IMR-90 (cell line): Measurements from ENCODE around the gene PXT1. TPM values are rescaled to one million over a fixed set of nuclear protein-coding genes. Genes with fewer than 3 reads are reported as not detected.

ENCODE experiments used
- ATAC-seq: fragments of 200-7000 bp; cut with Tn5 transposase; 2 replicates; pipeline ENCODE4 v1.9.1; 2020; ENCODE audit warnings: low read depth, mild to moderate bottlenecking, moderate library complexity
- BruUV-seq: library from RNA; stranded (reverse); fragments of 400-500 nt; replicated peaks from 2 replicates; lab custom pipeline; 2021; lab: Mats Ljungman, UMichigan
- CTCF ChIA-PET: fragments of 300-600 bp; formaldehyde crosslinking; extraction: SDS; loops from one replicate; lab custom pipeline; 2021; ENCODE audit warnings: antibody characterized with exemption; lab: Yijun Ruan, JAX
- POLR2A ChIA-PET: fragments of 300-600 bp; sonication (Branson Sonifier 250); formaldehyde crosslinking; loops from one replicate; lab custom pipeline; 2022; ENCODE audit warnings: antibody characterized with exemption; ENCODE audit not compliant: unreplicated experiment; lab: Charles Lee
- DNase-seq: peaks from one replicate; pipeline ENCODE4 v3.0.0; 2013
- H2AFZ ChIP-seq: replicated peaks from 2 replicates; pipeline ENCODE3; 2013; ENCODE audit warnings: low read length, mild to moderate bottlenecking; ENCODE audit not compliant: poor library complexity
- H2AK5ac ChIP-seq: 2 replicates; pipeline ENCODE4 v1.6.1; 2013; ENCODE audit warnings: low read depth, low read length, inconsistent platforms
- H2AK9ac ChIP-seq: replicated peaks from 2 replicates; pipeline ENCODE3; 2013; ENCODE audit warnings: mild to moderate bottlenecking, low read depth, low read length, moderate library complexity; ENCODE audit not compliant: poor library complexity
- H2BK120ac ChIP-seq: 2 replicates; pipeline ENCODE4 v1.6.1; 2013; ENCODE audit warnings: low read depth, low read length, inconsistent platforms
- H2BK15ac ChIP-seq: 3 replicates; pipeline ENCODE4 v1.6.1; 2013; ENCODE audit warnings: low read depth, low read length, inconsistent platforms
- H2BK20ac ChIP-seq: 2 replicates; pipeline ENCODE4 v1.6.1; 2013; ENCODE audit warnings: low read depth, mild to moderate bottlenecking, inconsistent platforms, low read length, moderate library complexity
- H2BK5ac ChIP-seq: 2 replicates; pipeline ENCODE4 v1.6.1; 2013; ENCODE audit warnings: mild to moderate bottlenecking, low read depth, low read length, inconsistent platforms; ENCODE audit not compliant: poor library complexity, severe bottlenecking
- H3K14ac ChIP-seq: replicated peaks from 2 replicates; pipeline ENCODE4 v1.6.1; 2013; ENCODE audit warnings: low read depth, low read length, inconsistent platforms
- H3K18ac ChIP-seq: 2 replicates; pipeline ENCODE4 v1.6.1; 2013; ENCODE audit warnings: low read depth, low read length, control low read depth
- H3K23ac ChIP-seq: 2 replicates; pipeline ENCODE4 v1.6.1; 2013; ENCODE audit warnings: low read depth, low read length, inconsistent platforms
- H3K27ac ChIP-seq: 2 replicates; pipeline ENCODE4 v1.5.1; 2013; ENCODE audit warnings: mild to moderate bottlenecking, control low read depth, low read length; ENCODE audit not compliant: insufficient read depth
- H3K27me3 ChIP-seq: 2 replicates; pipeline ENCODE4 v1.6.1; 2013; ENCODE audit warnings: low read length; ENCODE audit not compliant: control insufficient read depth, insufficient read depth
- H3K36me3 ChIP-seq: 2 replicates; pipeline ENCODE4 v1.6.1; 2013; ENCODE audit warnings: low read length, mixed read lengths; ENCODE audit not compliant: control insufficient read depth, insufficient read depth
- H3K4ac ChIP-seq: 2 replicates; pipeline ENCODE4 v1.6.1; 2013; ENCODE audit warnings: low read depth, low read length, inconsistent platforms
- H3K4me1 ChIP-seq: 2 replicates; pipeline ENCODE4 v1.6.1; 2013; ENCODE audit warnings: low read length, mixed read lengths; ENCODE audit not compliant: control insufficient read depth, insufficient read depth
- H3K4me2 ChIP-seq: 2 replicates; pipeline ENCODE4 v1.6.1; 2013; ENCODE audit warnings: low read depth, mild to moderate bottlenecking, control low read depth, low read length, moderate library complexity
- H3K4me3 ChIP-seq: 2 replicates; pipeline ENCODE4 v1.5.1; 2013; ENCODE audit warnings: low read depth, mild to moderate bottlenecking, control low read depth, low read length, moderate library complexity; ENCODE audit not compliant: insufficient read depth
- H3K56ac ChIP-seq: 2 replicates; pipeline ENCODE4 v1.6.1; 2013; ENCODE audit warnings: low read length, inconsistent platforms; ENCODE audit not compliant: insufficient read depth; ENCODE audit errors: extremely low read depth
- H3K79me1 ChIP-seq, 2 experiments: 2 replicates each; pipeline ENCODE4 v1.6.1; 2013; ENCODE audit warnings: low read length in 2 of 2, inconsistent platforms in 1 of 2, low read depth in 1 of 2
- H3K9ac ChIP-seq: 2 replicates; pipeline ENCODE4 v1.6.1; 2013; ENCODE audit warnings: low read depth, low read length, control low read depth
- H3K9me1 ChIP-seq: 2 replicates; pipeline ENCODE4 v1.6.1; 2013; ENCODE audit warnings: low read length, inconsistent platforms; ENCODE audit not compliant: insufficient read depth
- H3K9me3 ChIP-seq: 2 replicates; pipeline ENCODE4 v1.6.1; 2013; ENCODE audit warnings: low read length; ENCODE audit not compliant: control insufficient read depth, insufficient read depth
- H4K20me1 ChIP-seq: 2 replicates; pipeline ENCODE4 v1.6.1; 2013; ENCODE audit warnings: low read length, inconsistent platforms; ENCODE audit not compliant: insufficient read depth
- H4K5ac ChIP-seq: 2 replicates; pipeline ENCODE4 v1.6.1; 2013; ENCODE audit warnings: mild to moderate bottlenecking, low read depth, low read length, control low read depth
- H4K8ac ChIP-seq, 2 experiments: 2 replicates each; pipeline ENCODE4 v1.6.1; 2013; ENCODE audit warnings: low read depth in 2 of 2, low read length in 2 of 2, control low read depth in 1 of 2, inconsistent platforms in 1 of 2
- H4K91ac ChIP-seq: 2 replicates; pipeline ENCODE4 v1.6.1; 2013; ENCODE audit warnings: low read depth, low read length, inconsistent platforms; ENCODE audit not compliant: insufficient read depth
- CEBPB ChIP-seq: IDR thresholded peaks from 2 replicates; pipeline ENCODE4 v1.6.1; 2012; ENCODE audit warnings: low read depth, low read length, improper control_type of control experiment
- CTCF ChIP-seq: conservative IDR thresholded peaks from 2 replicates; pipeline ENCODE4 v1.5.1; 2012; ENCODE audit warnings: mild to moderate bottlenecking, low read depth, low read length, improper control_type of control experiment
- ELK1 ChIP-seq: fragments of 150-350 bp; IDR thresholded peaks from 2 replicates; pipeline ENCODE4 v1.6.1; 2016; ENCODE audit warnings: low read depth, mild to moderate bottlenecking, low read length, moderate library complexity, borderline replicate concordance
- MAFK ChIP-seq: IDR thresholded peaks from 2 replicates; pipeline ENCODE4 v1.6.1; 2012; ENCODE audit warnings: low read depth, low read length, improper control_type of control experiment
- MAZ ChIP-seq: IDR thresholded peaks from 2 replicates; pipeline ENCODE4 v1.6.1; 2012; ENCODE audit warnings: low read depth, mild to moderate bottlenecking, low read length, improper control_type of control experiment, moderate library complexity, borderline replicate concordance
- MXI1 ChIP-seq: IDR thresholded peaks from 2 replicates; pipeline ENCODE4 v1.6.1; 2012; ENCODE audit warnings: low read depth, mild to moderate bottlenecking, low read length, moderate library complexity, borderline replicate concordance
- NFE2L2 ChIP-seq: fragments of 150-350 bp; IDR thresholded peaks from 2 replicates; pipeline ENCODE4 v1.6.1; 2016; ENCODE audit warnings: low read depth, mild to moderate bottlenecking, low read length
- RAD21 ChIP-seq: IDR thresholded peaks from 2 replicates; pipeline ENCODE4 v1.6.1; 2012; ENCODE audit warnings: low read length, improper control_type of control experiment
- WGBS, 2 experiments: methylation state at CpG; one replicate each; pipeline versions ENCODE4 v1.1.5 to v1.1.7; 2013; ENCODE audit warnings: missing lambda C conversion rate in 2 of 2; ENCODE audit not compliant: insufficient read length in 1 of 2; ENCODE audit errors: extremely low coverage in 2 of 2; 5-methylcytosine and 5-hydroxymethylcytosine counted together
- dilution Hi-C: fragments of 300-500 bp; cut with HindIII; formaldehyde crosslinking; loops from one replicate; pipeline ENCODE4 v1.14.3; 2018; ENCODE audit warnings: low sequenced_read_pairs; ENCODE audit not compliant: unreplicated experiment
- in situ Hi-C: fragments of 300-500 bp; cut with MboI; formaldehyde crosslinking; loops from 3 replicates; pipeline ENCODE4 v1.14.3; 2019; ENCODE audit warnings: low sequenced_read_pairs, inconsistent platforms, mixed read lengths
- intact Hi-C: fragments of 100-400 bp; cut with micrococcal nuclease; formaldehyde crosslinking; loops from 2 replicates; pipeline ENCODE4 v1.10.0; 2022
- polyA plus RNA-seq, 3 experiments: library from polyadenylated mRNA; depleted of rRNA; stranded (reverse); fragments of >200 nt; gene quantifications; 2 replicates each; pipeline ENCODE4 v1.2.3, GENCODE V29; 2012; ENCODE audit warnings: low replicate concordance in 1 of 3
- total RNA-seq: library from RNA; depleted of rRNA; stranded (reverse); fragments of >200 nt; gene quantifications from 2 replicates; pipeline ENCODE4 v1.2.3, GENCODE V29; 2012

PXT1 gene
- total and polyA plus RNA-seq, 2 of the 4 experiments (the other 2 are of a cell fraction), result not detected

- H3K27ac ChIP-seq, result no peak overlapping the region
- H2AK9ac ChIP-seq, result no peak overlapping the region
- no peak overlapping the region for H4K5ac ChIP-seq
- intact Hi-C loops (no loop called here), in situ Hi-C loops (no loop called here), dilution Hi-C loops (no loop called here)
- no peak overlapping the region for H3K4ac ChIP-seq
- ChIA-PET POLR2A (no interaction called here), CTCF (no interaction called here)
- DNase-seq (peak; percentile 55), ATAC-seq (peak; percentile 87)
- H3K27me3 ChIP-seq, result no peaks in the 10 kb centered on the region
- no peak overlapping the region for H3K4me3 ChIP-seq
- no peak overlapping the region for H2AFZ ChIP-seq
- peaks cover 12 to 69% of the 10 kb centered on the region in 2 experiments for H3K79me1 ChIP-seq
- H3K14ac ChIP-seq, result peak overlapping the region; percentile 65; the same call in 1 of the 2 replicates
- peaks cover 71% of the 10 kb centered on the region for H4K20me1 ChIP-seq
- peaks cover 8% of the 10 kb centered on the region for H3K4me1 ChIP-seq
- H2AK5ac ChIP-seq, result no peak overlapping the region
- H4K8ac ChIP-seq, result no peak overlapping the region
- no peak overlapping the region for H2BK15ac ChIP-seq
- peak overlapping the region; percentile 37 for H2BK5ac ChIP-seq
- TF ChIP-seq ELK1, result no peak
- TF ChIP-seq MAZ, result no peak
- TF ChIP-seq CTCF, result no peak
- TF ChIP-seq MAFK, result no peak
- no peak for TF ChIP-seq MXI1
- no peak for TF ChIP-seq RAD21
- TF ChIP-seq NFE2L2, result no peak
- no peak for TF ChIP-seq CEBPB
- no peak overlapping the region for H4K91ac ChIP-seq
- BruUV-seq, result no TSS peak
- H3K9me1 ChIP-seq, result peaks cover 5% of the 10 kb centered on the region
- H3K4me2 ChIP-seq, result peak overlapping the region; percentile 69
- WGBS, 2 experiments, result no CpG with 5 or more reads among the region's 1 CpG
- no peaks in the 10 kb centered on the region for H3K36me3 ChIP-seq
- H3K18ac ChIP-seq, result no peak overlapping the region
- H3K9ac ChIP-seq, result no peak overlapping the region
- H2BK20ac ChIP-seq, result no peak overlapping the region
- no peaks in the 10 kb centered on the region for H3K9me3 ChIP-seq
- no peak overlapping the region for H2BK120ac ChIP-seq
- no peak overlapping the region for H3K56ac ChIP-seq
- H3K23ac ChIP-seq, result peak overlapping the region; percentile 79; the same call in 1 of the 2 replicates
These were observed 21.0 kb upstream of the PXT1 start for GRCh38 chr6:36463676-36464075.
